Endothelial cell of umbilical vein (primary cell): ENCODE results near the gene SBF1. TPM values are rescaled to one million over a fixed set of nuclear protein-coding genes. Genes with fewer than 3 reads are reported as not detected.

Source experiments
- BruUV-seq: library from RNA; stranded (reverse); fragments of 400-500 nt; replicated peaks from 2 replicates; lab custom pipeline; 2021; lab: Mats Ljungman, UMichigan
- CTCF ChIA-PET: fragments of 300-600, 350-600 bp; sonication (Branson Sonifier 250); formaldehyde crosslinking; loops from one replicate; lab custom pipeline; 2021; ENCODE audit warnings: antibody characterized with exemption, inconsistent platforms; lab: Charles Lee
- POLR2A ChIA-PET: fragments of 300-600, 350-600 bp; sonication (Branson Sonifier 250); formaldehyde crosslinking; loops from one replicate; lab custom pipeline; 2021; ENCODE audit warnings: antibody characterized with exemption, inconsistent platforms; lab: Charles Lee
- DNase-seq: peaks from one replicate; pipeline ENCODE4 v3.0.0-alpha.2; 2011; ENCODE audit warnings: low read depth, low spot score
- FAIRE-seq: peaks from 2 replicates; lab custom pipeline; 2011; peaks lifted over from hg19 to GRCh38; lab: Jason Lieb, UNC
- H2AFZ ChIP-seq: 2 replicates; pipeline ENCODE4 v1.6.0; 2012; ENCODE audit warnings: low read depth, low read length, control low read depth, inconsistent platforms
- H3K27ac ChIP-seq: 2 replicates; pipeline ENCODE4 v1.5.1; 2011; ENCODE audit warnings: low read depth, mild to moderate bottlenecking, control low read depth, low read length, moderate library complexity; ENCODE audit not compliant: insufficient read depth
- H3K27me3 ChIP-seq, 2 experiments: 2 replicates each; pipeline versions ENCODE4 v1.6.0 to v1.6.1; 2011; ENCODE audit warnings: low read length in 2 of 2, mixed read lengths in 1 of 2; ENCODE audit not compliant: control insufficient read depth in 2 of 2, insufficient read depth in 2 of 2
- H3K36me3 ChIP-seq, 2 experiments: 2 replicates in 1 of 2; 3 replicates in 1 of 2; pipeline ENCODE4 v1.5.1; 2011; ENCODE audit warnings: low read length in 2 of 2, mild to moderate bottlenecking in 1 of 2, moderate library complexity in 1 of 2; ENCODE audit not compliant: control insufficient read depth in 2 of 2, insufficient read depth in 2 of 2; ENCODE audit errors: extremely low read depth in 1 of 2
- H3K4me1 ChIP-seq: 3 replicates; pipeline ENCODE4 v1.5.1; 2011; ENCODE audit warnings: mild to moderate bottlenecking, low read length; ENCODE audit not compliant: control insufficient read depth, insufficient read depth; ENCODE audit errors: extremely low read depth
- H3K4me2 ChIP-seq: 2 replicates; pipeline ENCODE4 v1.6.1; 2011; ENCODE audit warnings: low read length, control low read depth, mixed read lengths; ENCODE audit not compliant: insufficient read depth
- H3K4me3 ChIP-seq, 3 experiments: fragments of 200-600 bp in 1 of 3; sonication (generic), shearing (Covaris generic) in 1 of 3; replicated peaks in 1 of 3; 2 replicates each; pipeline ENCODE4 v1.5.1; 2011 to 2016; ENCODE audit warnings: control low read depth in 3 of 3, low read length in 3 of 3, mild to moderate bottlenecking in 2 of 3, inconsistent platforms in 1 of 3, low read depth in 1 of 3, moderate library complexity in 1 of 3; ENCODE audit not compliant: insufficient read depth in 1 of 3
- H3K79me2 ChIP-seq: 2 replicates; pipeline ENCODE4 v1.6.0; 2012; ENCODE audit warnings: low read length, inconsistent platforms; ENCODE audit not compliant: control insufficient read depth, insufficient read depth
- H3K9ac ChIP-seq: replicated peaks from 2 replicates; pipeline ENCODE3; 2011; ENCODE audit warnings: low read length, control low read depth; ENCODE audit not compliant: insufficient read depth; ENCODE audit errors: extremely low read depth
- H3K9me1 ChIP-seq: replicated peaks from 3 replicates; pipeline ENCODE4 v1.6.0; 2011; ENCODE audit warnings: mild to moderate bottlenecking, low read length; ENCODE audit not compliant: control insufficient read depth, insufficient read depth; ENCODE audit errors: extremely low read depth
- H3K9me3 ChIP-seq: replicated peaks from 2 replicates; pipeline ENCODE4 v1.5.1; 2012; ENCODE audit warnings: low read length, inconsistent platforms; ENCODE audit not compliant: control insufficient read depth, insufficient read depth
- H4K20me1 ChIP-seq: replicated peaks from 2 replicates; pipeline ENCODE3; 2011; ENCODE audit warnings: mild to moderate bottlenecking, low read length; ENCODE audit not compliant: control insufficient read depth, insufficient read depth; ENCODE audit errors: extremely low read depth
- EZH2 ChIP-seq: IDR thresholded peaks from 2 replicates; pipeline ENCODE4 v1.6.1; 2012; ENCODE audit warnings: borderline replicate concordance, low read depth, mild to moderate bottlenecking, moderate library complexity, low read length, inconsistent platforms; ENCODE audit not compliant: severe bottlenecking
- FOS ChIP-seq: IDR thresholded peaks from 2 replicates; pipeline ENCODE4 v1.6.1; 2011; ENCODE audit warnings: mild to moderate bottlenecking, low read length, moderate library complexity, borderline replicate concordance; ENCODE audit not compliant: insufficient read depth
- GATA2 ChIP-seq: IDR thresholded peaks from 2 replicates; pipeline ENCODE4 v1.7.0; 2011; ENCODE audit warnings: low read depth, mild to moderate bottlenecking, moderate library complexity, mixed read lengths, low read length; ENCODE audit not compliant: insufficient read length, insufficient read depth
- JUN ChIP-seq: IDR thresholded peaks from 2 replicates; pipeline ENCODE4 v1.6.1; 2011; ENCODE audit warnings: borderline replicate concordance, low read depth; ENCODE audit not compliant: insufficient read length, insufficient read depth
- MYC ChIP-seq: IDR thresholded peaks from one replicate; pipeline ENCODE4 v1.6.1; 2011; ENCODE audit warnings: mild to moderate bottlenecking, low read depth, low read length
- POLR2A ChIP-seq: IDR thresholded peaks from 2 replicates; pipeline ENCODE4 v1.6.1; 2012; ENCODE audit warnings: low read depth, mild to moderate bottlenecking, control low read depth, low read length
- POLR2AphosphoS5 ChIP-seq: IDR thresholded peaks from 2 replicates; pipeline ENCODE4 v1.6.1; 2012; ENCODE audit warnings: low read depth, mild to moderate bottlenecking, control low read depth, low read length, moderate library complexity; ENCODE audit not compliant: insufficient read depth
- dilution Hi-C: fragments of 300-500 bp; cut with MboI; formaldehyde crosslinking; loops from one replicate; pipeline ENCODE4 v1.15.0; 2019; ENCODE audit warnings: low sequenced_read_pairs; ENCODE audit not compliant: extremely low pct_ligation_motif_present
- intact Hi-C: fragments of 100-400 bp; cut with micrococcal nuclease; formaldehyde crosslinking; loops from one replicate; pipeline ENCODE4 v1.10.0; 2022
- polyA plus RNA-seq, 4 experiments: library from polyadenylated mRNA; depleted of rRNA in 3 of 4; stranded (reverse) in 3 of 4; unstranded in 1 of 4; fragments of >200 nt; gene quantifications; 2 replicates each; pipeline versions ENCODE4 v1.2.1 to v1.2.3, GENCODE V29; 2011 to 2012; ENCODE audit warnings: missing spikeins in 1 of 4
- total RNA-seq: library from RNA; stranded (reverse); gene quantifications from 2 replicates; pipeline ENCODE4 v1.2.3, GENCODE V29; 2021
- TF ChIP-seq, protein P1 (sequence below): IDR thresholded peaks from 2 replicates; pipeline ENCODE4 v1.6.1; 2011; ENCODE audit not compliant: insufficient read depth, insufficient read length
- TF ChIP-seq, protein P2 (sequence below), 2 donors: IDR thresholded peaks; 1 replicate in 1 of 2; 2 replicates in 1 of 2; pipeline ENCODE4 v1.5.1; 2011; ENCODE audit warnings: low read length in 2 of 2, mild to moderate bottlenecking in 2 of 2, moderate library complexity in 2 of 2, control low read depth in 1 of 2, inconsistent platforms in 1 of 2, low read depth in 1 of 2; ENCODE audit not compliant: insufficient read depth in 1 of 2; ENCODE audit errors: extremely low read depth in 1 of 2

The SBF1 gene
- total and polyA plus RNA-seq, 2 donors (not counting 3 experiments of a cell fraction or from before 2014, with no cell fraction given), result 36.3 to 68.6 TPM

DNA sequence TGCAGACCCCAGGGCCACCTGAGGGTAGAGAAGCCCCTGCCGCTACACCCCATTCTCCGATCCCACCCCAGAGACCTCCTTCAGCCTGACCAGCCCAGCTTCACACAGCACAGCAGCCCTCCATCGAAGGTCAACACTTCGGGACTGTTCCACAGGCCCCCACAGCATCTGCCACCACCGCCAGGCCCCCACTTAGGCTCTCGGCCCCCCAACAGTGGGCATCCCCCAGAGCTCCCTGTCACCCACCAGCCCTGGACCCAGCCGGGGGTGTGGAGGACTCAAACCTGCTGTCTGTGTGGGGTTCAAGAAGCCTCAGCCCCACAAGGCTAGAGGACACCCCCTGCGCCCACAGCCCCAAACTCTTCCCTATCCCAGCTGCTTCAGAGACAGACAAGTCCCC, 6.2 kb downstream of the SBF1 start:
- Histone ChIP-seq H4K20me1 (peaks cover 3% of the 10 kb centered on the region), H3K79me2 (peaks cover 59% of the 10 kb centered on the region), H3K4me3 (no peak overlapping the region), H2AFZ (no peak overlapping the region), H3K27ac (no peak overlapping the region), H3K27me3 (no peaks in the 10 kb centered on the region), H3K4me2 (no peak overlapping the region), H3K9me1 (no peaks in the 10 kb centered on the region), H3K4me1 (peaks cover 14% of the 10 kb centered on the region), H3K36me3 (peaks cover 0 to 37% of the 10 kb centered on the region in 2 experiments), H3K9ac (no peak overlapping the region), H3K9me3 (no peaks in the 10 kb centered on the region)
- DNase-seq, result no peak
- FAIRE-seq, result no peak
- POLR2A ChIA-PET, result interaction anchor here (0.6 kb wide), 1 partner anchor 87 kb away, joined by 4 read pairs; no protein-coding TSS in a partner anchor
- intact Hi-C loops, result no loop called here
- dilution Hi-C loops, result no loop called here
- CTCF ChIA-PET, result interaction anchor here (1.5 kb wide), 1 partner anchor 57 kb away, joined by 6 read pairs; the partner anchor contains the start of gene SCO2
- TF ChIP-seq GATA2 (no peak), POLR2AphosphoS5 (no peak), EZH2 (no peak), POLR2A (no peak), MYC (no peak), FOS (no peak), JUN (no peak)
- TF ChIP-seq, protein P1, sequence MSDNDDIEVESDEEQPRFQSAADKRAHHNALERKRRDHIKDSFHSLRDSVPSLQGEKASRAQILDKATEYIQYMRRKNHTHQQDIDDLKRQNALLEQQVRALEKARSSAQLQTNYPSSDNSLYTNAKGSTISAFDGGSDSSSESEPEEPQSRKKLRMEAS, result no peak
- TF ChIP-seq, protein P2, sequence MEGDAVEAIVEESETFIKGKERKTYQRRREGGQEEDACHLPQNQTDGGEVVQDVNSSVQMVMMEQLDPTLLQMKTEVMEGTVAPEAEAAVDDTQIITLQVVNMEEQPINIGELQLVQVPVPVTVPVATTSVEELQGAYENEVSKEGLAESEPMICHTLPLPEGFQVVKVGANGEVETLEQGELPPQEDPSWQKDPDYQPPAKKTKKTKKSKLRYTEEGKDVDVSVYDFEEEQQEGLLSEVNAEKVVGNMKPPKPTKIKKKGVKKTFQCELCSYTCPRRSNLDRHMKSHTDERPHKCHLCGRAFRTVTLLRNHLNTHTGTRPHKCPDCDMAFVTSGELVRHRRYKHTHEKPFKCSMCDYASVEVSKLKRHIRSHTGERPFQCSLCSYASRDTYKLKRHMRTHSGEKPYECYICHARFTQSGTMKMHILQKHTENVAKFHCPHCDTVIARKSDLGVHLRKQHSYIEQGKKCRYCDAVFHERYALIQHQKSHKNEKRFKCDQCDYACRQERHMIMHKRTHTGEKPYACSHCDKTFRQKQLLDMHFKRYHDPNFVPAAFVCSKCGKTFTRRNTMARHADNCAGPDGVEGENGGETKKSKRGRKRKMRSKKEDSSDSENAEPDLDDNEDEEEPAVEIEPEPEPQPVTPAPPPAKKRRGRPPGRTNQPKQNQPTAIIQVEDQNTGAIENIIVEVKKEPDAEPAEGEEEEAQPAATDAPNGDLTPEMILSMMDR (IDR thresholded peaks at IDR 0.05; ENCODE audit: extremely low read depth in 1 of 2, insufficient read depth in 1 of 2, low read depth in 1 of 2, low read length in 2 of 2), result no peak
- BruUV-seq, result no TSS peak
